ENCODE results near the gene RTF2.
"Not testable (repeated sequence)": the region's sequence is repeated elsewhere in the genome, so short reads cannot be mapped to it uniquely, and the experiment has no call there.

Gene RTF2

GRCh38 chr20:56551571-56551970, 83.1 kb downstream of the RTF2 start:
- peaks cover 4% of the 10 kb centered on the region for H3K4me1 ChIP-seq (ENCODE audit: control insufficient read depth, insufficient read depth, low read length)
- H3K9me3 ChIP-seq (ENCODE audit: control insufficient read depth, insufficient read depth, low read depth, low read length) = peaks cover 4% of the 10 kb centered on the region; the same call in 1 of the 2 replicates
- no peak overlapping the region for H3K9ac ChIP-seq (ENCODE audit: low read length)
- no peaks in the 10 kb centered on the region for H3K27me3 ChIP-seq (ENCODE audit: control insufficient read depth, insufficient read depth, low read length)
- H3K36me3 ChIP-seq (ENCODE audit: control insufficient read depth, insufficient read depth, low read length) = no peaks in the 10 kb centered on the region
- no peak overlapping the region for H3K4me3 ChIP-seq (ENCODE audit: low read depth, low read length)
- no peak overlapping the region for H3K27ac ChIP-seq (ENCODE audit: low read depth, low read length)

GRCh38 chr20:56552911-56553629, 84.6 kb downstream of the RTF2 start:
- Histone ChIP-seq H3K9me3 (ENCODE audit: control insufficient read depth, insufficient read depth, low read depth, low read length) (peaks cover 4% of the 10 kb centered on the region; the same call in 1 of the 2 replicates), H3K27ac (ENCODE audit: low read depth, low read length) (no peak overlapping the region), H3K36me3 (ENCODE audit: control insufficient read depth, insufficient read depth, low read length) (no peaks in the 10 kb centered on the region), H3K4me1 (ENCODE audit: control insufficient read depth, insufficient read depth, low read length) (peaks cover 4% of the 10 kb centered on the region), H3K27me3 (ENCODE audit: control insufficient read depth, insufficient read depth, low read length) (no peaks in the 10 kb centered on the region), H3K9ac (ENCODE audit: low read length) (no peak overlapping the region), H3K4me3 (ENCODE audit: low read depth, low read length) (no peak overlapping the region)

- Histone ChIP-seq H3K27ac (ENCODE audit: low read depth, low read length) (peak overlapping the region; percentile 43; the same call in 1 of the 2 replicates), H3K4me3 (ENCODE audit: low read depth, low read length) (no peak overlapping the region), H3K9ac (ENCODE audit: low read length) (no peak overlapping the region)
Measured at GRCh38 chr20:56554869-56555268, 86.4 kb downstream of the RTF2 start.

GRCh38 chr20:56558968-56559367, 90.5 kb downstream of the RTF2 start:
- Histone ChIP-seq H3K9ac (ENCODE audit: low read length) (no peak overlapping the region), H3K36me3 (ENCODE audit: control insufficient read depth, insufficient read depth, low read length) (no peaks in the 10 kb centered on the region), H3K4me1 (ENCODE audit: control insufficient read depth, insufficient read depth, low read length) (peaks cover 4% of the 10 kb centered on the region), H3K4me3 (ENCODE audit: low read depth, low read length) (no peak overlapping the region), H3K27ac (ENCODE audit: low read depth, low read length) (no peak overlapping the region), H3K9me3 (ENCODE audit: control insufficient read depth, insufficient read depth, low read depth, low read length) (no peaks in the 10 kb centered on the region), H3K27me3 (ENCODE audit: control insufficient read depth, insufficient read depth, low read length) (no peaks in the 10 kb centered on the region)

More at GRCh38 chr20:56554869-56555268, 86.4 kb downstream of the RTF2 start:
- H3K27me3 ChIP-seq (ENCODE audit: control insufficient read depth, insufficient read depth, low read length) = no peaks in the 10 kb centered on the region
- no peaks in the 10 kb centered on the region for H3K36me3 ChIP-seq (ENCODE audit: control insufficient read depth, insufficient read depth, low read length)
- peaks cover 4% of the 10 kb centered on the region for H3K4me1 ChIP-seq (ENCODE audit: control insufficient read depth, insufficient read depth, low read length)
- no peaks in the 10 kb centered on the region for H3K9me3 ChIP-seq (ENCODE audit: control insufficient read depth, insufficient read depth, low read depth, low read length)

- H3K36me3 ChIP-seq (ENCODE audit: control insufficient read depth, insufficient read depth, low read length); H3K27me3 ChIP-seq (ENCODE audit: control insufficient read depth, insufficient read depth, low read length); H3K4me3 ChIP-seq (ENCODE audit: low read depth, low read length); H3K27ac ChIP-seq (ENCODE audit: low read depth, low read length); H3K9ac ChIP-seq (ENCODE audit: low read length); H3K4me1 ChIP-seq (ENCODE audit: control insufficient read depth, insufficient read depth, low read length); H3K9me3 ChIP-seq (ENCODE audit: control insufficient read depth, insufficient read depth, low read depth, low read length): not testable (repeated sequence)
Measured at GRCh38 chr20:56564526-56564925, 96.1 kb downstream of the RTF2 start.

GRCh38 chr20:56565511-56565910, 97.1 kb downstream of the RTF2 start:
- no peaks in the 10 kb centered on the region for H3K27me3 ChIP-seq (ENCODE audit: control insufficient read depth, insufficient read depth, low read length)
- no peaks in the 10 kb centered on the region for H3K9me3 ChIP-seq (ENCODE audit: control insufficient read depth, insufficient read depth, low read depth, low read length)
- H3K9ac ChIP-seq (ENCODE audit: low read length) = no peak overlapping the region
- H3K4me1 ChIP-seq (ENCODE audit: control insufficient read depth, insufficient read depth, low read length) = peaks cover 5% of the 10 kb centered on the region; the same call in 1 of the 2 replicates
- H3K4me3 ChIP-seq (ENCODE audit: low read depth, low read length) = no peak overlapping the region
- no peak overlapping the region for H3K27ac ChIP-seq (ENCODE audit: low read depth, low read length)
- no peaks in the 10 kb centered on the region for H3K36me3 ChIP-seq (ENCODE audit: control insufficient read depth, insufficient read depth, low read length)

GRCh38 chr20:56566621-56567020, 98.2 kb downstream of the RTF2 start:
- no peaks in the 10 kb centered on the region for H3K9me3 ChIP-seq (ENCODE audit: control insufficient read depth, insufficient read depth, low read depth, low read length)
- H3K4me1 ChIP-seq (ENCODE audit: control insufficient read depth, insufficient read depth, low read length) = peaks cover 5% of the 10 kb centered on the region; the same call in 1 of the 2 replicates
- no peak overlapping the region for H3K4me3 ChIP-seq (ENCODE audit: low read depth, low read length)
- H3K27ac ChIP-seq (ENCODE audit: low read depth, low read length) = no peak overlapping the region
- no peaks in the 10 kb centered on the region for H3K27me3 ChIP-seq (ENCODE audit: control insufficient read depth, insufficient read depth, low read length)
- H3K9ac ChIP-seq (ENCODE audit: low read length) = no peak overlapping the region
- H3K36me3 ChIP-seq (ENCODE audit: control insufficient read depth, insufficient read depth, low read length) = no peaks in the 10 kb centered on the region

Data from HUES6 (cell line).